Measurements from ENCODE around the gene TSPO. TPM values are rescaled to one million over a fixed set of nuclear protein-coding genes. Genes with fewer than 3 reads are reported as not detected.

Gene TSPO
- total RNA-seq, 1 donor from 2014 or later, result 124 TPM

GRCh38 chr22:43160497-43161126 is 9.3 kb downstream of the TSPO start:
- Histone ChIP-seq H3K79me2 (ENCODE audit: insufficient read depth, low read length) (peaks cover 42% of the 10 kb centered on the region), H3K27ac (ENCODE audit: low read depth, low read length) (no peak overlapping the region), H3K4me2 (ENCODE audit: low read length) (no peak overlapping the region), H3K36me3 (ENCODE audit: insufficient read depth, low read length) (peaks cover 4% of the 10 kb centered on the region), H3K4me1 (ENCODE audit: insufficient read depth, low read length) (no peaks in the 10 kb centered on the region), H2AFZ (ENCODE audit: low read depth, low read length) (no peak overlapping the region), H3K27me3 (ENCODE audit: insufficient read depth, low read length) (no peaks in the 10 kb centered on the region), H3K9me3 (ENCODE audit: insufficient read depth, low read depth, low read length) (no peaks in the 10 kb centered on the region), H4K20me1 (ENCODE audit: insufficient read depth, low read length) (peaks cover 75% of the 10 kb centered on the region), H3K9ac (ENCODE audit: low read length) (no peak overlapping the region), H3K4me3 (ENCODE audit: insufficient read depth, low read depth, low read length) (no peak overlapping the region)
- Mint-ChIP-seq H3K9me3 (ENCODE audit: unreplicated experiment) (no peaks in the 10 kb centered on the region), H3K27me3 (ENCODE audit: low read depth, unreplicated experiment) (no peaks in the 10 kb centered on the region), H3K4me1 (ENCODE audit: low read depth, unreplicated experiment) (no peaks in the 10 kb centered on the region), H3K4me3 (ENCODE audit: unreplicated experiment) (no peak overlapping the region), H3K36me3 (ENCODE audit: low read depth, unreplicated experiment) (no peaks in the 10 kb centered on the region), H3K27ac (ENCODE audit: unreplicated experiment) (no peak overlapping the region)
- FAIRE-seq, result no peak
- no peak for TF ChIP-seq EZH2 (IDR thresholded peaks at IDR 0.05; ENCODE audit: insufficient read depth, low read length)
- no peak for TF ChIP-seq CTCF (IDR thresholded peaks at IDR 0.05; ENCODE audit: insufficient read depth, low read depth, low read length)
- no peak for DNase-seq (ENCODE audit: low read depth)

DNA sequence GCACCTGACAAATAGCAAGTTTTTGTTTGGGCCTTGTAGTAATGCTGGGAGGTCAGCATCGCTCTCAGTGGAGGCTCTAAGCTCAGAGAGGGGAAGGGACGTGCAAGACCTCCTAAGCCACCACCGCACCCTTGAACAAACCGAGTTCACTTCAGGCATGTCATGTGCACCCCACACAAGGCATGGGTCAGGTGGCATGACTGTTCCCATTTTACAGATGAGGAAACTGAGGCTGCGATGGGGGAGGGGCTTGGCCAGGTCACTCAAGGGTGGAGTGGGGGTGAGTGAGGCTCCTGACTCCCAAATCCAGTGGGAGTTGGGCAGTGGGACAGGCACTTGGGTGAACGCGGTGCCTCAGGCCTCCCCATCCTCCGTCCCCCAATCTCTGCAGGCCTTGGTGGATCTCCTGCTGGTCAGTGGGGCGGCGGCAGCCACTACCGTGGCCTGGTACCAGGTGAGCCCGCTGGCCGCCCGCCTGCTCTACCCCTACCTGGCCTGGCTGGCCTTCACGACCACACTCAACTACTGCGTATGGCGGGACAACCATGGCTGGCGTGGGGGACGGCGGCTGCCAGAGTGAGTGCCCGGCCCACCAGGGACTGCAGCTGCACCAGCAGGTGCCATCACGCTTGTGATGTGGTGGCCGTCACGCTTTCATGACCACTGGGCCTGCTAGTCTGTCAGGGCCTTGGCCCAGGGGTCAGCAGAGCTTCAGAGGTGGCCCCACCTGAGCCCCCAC is 11.2 kb downstream of the TSPO start:
- H3K27me3 Mint-ChIP-seq (ENCODE audit: low read depth, unreplicated experiment), result no peaks in the 10 kb centered on the region
- H3K9me3 ChIP-seq (ENCODE audit: insufficient read depth, low read depth, low read length), result no peaks in the 10 kb centered on the region
- H4K20me1 ChIP-seq (ENCODE audit: insufficient read depth, low read length), result peaks cover 57% of the 10 kb centered on the region
- peaks cover 4% of the 10 kb centered on the region for H3K36me3 ChIP-seq (ENCODE audit: insufficient read depth, low read length)
- FAIRE-seq (no peak), DNase-seq (ENCODE audit: low read depth) (no peak)
- H2AFZ ChIP-seq (ENCODE audit: low read depth, low read length), result no peak overlapping the region
- no peak overlapping the region for H3K27ac Mint-ChIP-seq (ENCODE audit: unreplicated experiment)
- H3K79me2 ChIP-seq (ENCODE audit: insufficient read depth, low read length), result peaks cover 23% of the 10 kb centered on the region
- no peak overlapping the region for H3K4me3 ChIP-seq (ENCODE audit: insufficient read depth, low read depth, low read length)
- H3K4me1 Mint-ChIP-seq (ENCODE audit: low read depth, unreplicated experiment), result no peaks in the 10 kb centered on the region
- no peaks in the 10 kb centered on the region for H3K4me1 ChIP-seq (ENCODE audit: insufficient read depth, low read length)
- H3K27ac ChIP-seq (ENCODE audit: low read depth, low read length), result no peak overlapping the region
- H3K36me3 Mint-ChIP-seq (ENCODE audit: low read depth, unreplicated experiment), result peaks cover 2% of the 10 kb centered on the region
- TF ChIP-seq CTCF (IDR thresholded peaks at IDR 0.05; ENCODE audit: insufficient read depth, low read depth, low read length) (no peak), EZH2 (IDR thresholded peaks at IDR 0.05; ENCODE audit: insufficient read depth, low read length) (no peak)
- no peaks in the 10 kb centered on the region for H3K9me3 Mint-ChIP-seq (ENCODE audit: unreplicated experiment)
- H3K4me2 ChIP-seq (ENCODE audit: low read length), result no peak overlapping the region
- H3K27me3 ChIP-seq (ENCODE audit: insufficient read depth, low read length), result no peaks in the 10 kb centered on the region
- no peak overlapping the region for H3K9ac ChIP-seq (ENCODE audit: low read length)
- H3K4me3 Mint-ChIP-seq (ENCODE audit: unreplicated experiment), result no peak overlapping the region
